GM11168 (cell line): ENCODE results near the gene GBE1.
"Not testable (repeated sequence)": the region's sequence is repeated elsewhere in the genome, so short reads cannot be mapped to it uniquely, and the experiment has no call there.

ENCODE experiments used
- in situ Hi-C: fragments of 300-500 bp; cut with MboI; formaldehyde crosslinking; loops from one replicate; pipeline ENCODE4 v1.12.0; 2022; ENCODE audit warnings: low sequenced_read_pairs; ENCODE audit not compliant: unreplicated experiment

The GBE1 gene

GRCh38 chr3:81758275-81758674, 3.2 kb downstream of the GBE1 start:
- in situ Hi-C loops, result no loop called here

GRCh38 chr3:81753416-81754027, 7.9 kb downstream of the GBE1 start:
- in situ Hi-C loops, result no loop called here

GRCh38 chr3:81752604-81753003, 8.8 kb downstream of the GBE1 start:
- in situ Hi-C loops, result no loop called here

GRCh38 chr3:81749265-81749664, 12.2 kb downstream of the GBE1 start:
- in situ Hi-C loops, result no loop called here

GRCh38 chr3:81747280-81747679, 14.2 kb downstream of the GBE1 start:
- in situ Hi-C loops, result not testable (repeated sequence)

GRCh38 chr3:81744366-81744765, 17.1 kb downstream of the GBE1 start:
- in situ Hi-C loops, result no loop called here

GRCh38 chr3:81743096-81744025, 18.1 kb downstream of the GBE1 start:
- in situ Hi-C loops, result no loop called here

- in situ Hi-C loops, result no loop called here
Measured at GRCh38 chr3:81742581-81742980, 18.9 kb downstream of the GBE1 start.

- in situ Hi-C loops, result no loop called here
Measured at GRCh38 chr3:81741216-81741615, 20.2 kb downstream of the GBE1 start.

- in situ Hi-C loops, result no loop called here
Measured at GRCh38 chr3:81740731-81741130, 20.7 kb downstream of the GBE1 start.

- in situ Hi-C loops, result no loop called here
Measured at GRCh38 chr3:81735334-81735733, 26.1 kb downstream of the GBE1 start.

- in situ Hi-C loops, result no loop called here
Measured at GRCh38 chr3:81734742-81735141, 26.7 kb downstream of the GBE1 start.

GRCh38 chr3:81732642-81733041, 28.8 kb downstream of the GBE1 start:
- in situ Hi-C loops, result no loop called here

- in situ Hi-C loops, result no loop called here
Measured at GRCh38 chr3:81728766-81729544, 32.5 kb downstream of the GBE1 start.

- in situ Hi-C loops, result no loop called here
Measured at GRCh38 chr3:81726735-81727134, 34.7 kb downstream of the GBE1 start.

- in situ Hi-C loops, result no loop called here
Measured at GRCh38 chr3:81726132-81726531, 35.3 kb downstream of the GBE1 start.

GRCh38 chr3:81723732-81724313, 37.6 kb downstream of the GBE1 start:
- in situ Hi-C loops, result no loop called here

GRCh38 chr3:81718311-81718710, 43.1 kb downstream of the GBE1 start:
- in situ Hi-C loops, result no loop called here

- in situ Hi-C loops, result no loop called here
Measured at GRCh38 chr3:81716870-81717509, 44.5 kb downstream of the GBE1 start.

- in situ Hi-C loops, result no loop called here
Measured at GRCh38 chr3:81713031-81713430, 48.4 kb downstream of the GBE1 start.
